Panc1 (cell line): ENCODE data around the gene ANKRD60. TPM values are rescaled to one million over a fixed set of nuclear protein-coding genes. Genes with fewer than 3 reads are reported as not detected.

Experiments
- ATAC-seq: fragments of 200-7000 bp; cut with Tn5 transposase; 2 replicates; pipeline ENCODE4 v1.9.1; 2020; ENCODE audit warnings: mild to moderate bottlenecking, moderate library complexity
- BruUV-seq: library from RNA; stranded (reverse); fragments of 400-500 nt; replicated peaks from 2 replicates; lab custom pipeline; 2021; lab: Mats Ljungman, UMichigan
- CTCF ChIA-PET: fragments of 300-600 bp; sonication (Branson Sonifier 250); formaldehyde crosslinking; loops from one replicate; lab custom pipeline; 2022; ENCODE audit warnings: antibody characterized with exemption; lab: Charles Lee
- POLR2A ChIA-PET: fragments of 300-600 bp; sonication (Branson Sonifier 250); formaldehyde crosslinking; loops from one replicate; lab custom pipeline; 2022; ENCODE audit warnings: antibody characterized with exemption; lab: Charles Lee
- DNase-seq: peaks from one replicate; pipeline ENCODE4 v3.0.0-alpha.2; 2010; ENCODE audit warnings: low read depth, low spot score
- H3K27ac ChIP-seq: 2 replicates; pipeline ENCODE4 v1.5.1; 2011; ENCODE audit warnings: mild to moderate bottlenecking, low read length, inconsistent platforms
- H3K27me3 ChIP-seq: fragments of 200-500 bp; sonication (Bioruptor generic); 2 replicates; pipeline ENCODE4 v1.6.0; 2014; ENCODE audit warnings: low read length, inconsistent platforms; ENCODE audit not compliant: control insufficient read depth, insufficient read depth
- H3K36me3 ChIP-seq: fragments of 200-500 bp; sonication (Bioruptor generic); 2 replicates; pipeline ENCODE4 v1.5.1; 2014; ENCODE audit warnings: inconsistent platforms, mild to moderate bottlenecking, low read length, moderate library complexity; ENCODE audit not compliant: control insufficient read depth, insufficient read depth
- H3K4me1 ChIP-seq: 2 replicates; pipeline ENCODE4 v1.5.1; 2011; ENCODE audit warnings: inconsistent platforms, mild to moderate bottlenecking, low read length, moderate library complexity; ENCODE audit not compliant: control insufficient read depth, insufficient read depth
- H3K4me3 ChIP-seq, 2 experiments: 2 replicates each; pipeline ENCODE4 v1.5.1; 2011 to 2012; ENCODE audit warnings: low read depth in 2 of 2, low read length in 2 of 2, mild to moderate bottlenecking in 2 of 2, inconsistent platforms in 1 of 2, moderate library complexity in 1 of 2
- H3K9me3 ChIP-seq: fragments of 200-500 bp; sonication (Bioruptor generic); 2 replicates; pipeline ENCODE4 v1.5.1; 2014; ENCODE audit warnings: low read depth, mild to moderate bottlenecking, inconsistent platforms, low read length, moderate library complexity; ENCODE audit not compliant: control insufficient read depth, insufficient read depth
- POLR2AphosphoS5 ChIP-seq: IDR thresholded peaks from 2 replicates; pipeline ENCODE4 v1.6.1; 2012; ENCODE audit warnings: mild to moderate bottlenecking, low read depth, low read length, moderate library complexity
- SIN3A ChIP-seq: IDR thresholded peaks from 2 replicates; pipeline ENCODE4 v1.6.1; 2012; ENCODE audit warnings: low read depth, mild to moderate bottlenecking, low read length, moderate library complexity, borderline replicate concordance; ENCODE audit not compliant: insufficient read depth
- TCF7L2 ChIP-seq: IDR thresholded peaks from 2 replicates; pipeline ENCODE4 v1.6.1; 2011; ENCODE audit warnings: mild to moderate bottlenecking, low read depth, low read length, inconsistent platforms
- in situ Hi-C: cut with HindIII; loops from 2 replicates; pipeline ENCODE4 v1.10.0; 2016; ENCODE audit warnings: low sequenced_read_pairs, low pct_unique_long_range_greater_than_20kb
- intact Hi-C: fragments of 100-400 bp; cut with micrococcal nuclease; formaldehyde crosslinking; loops from one replicate; pipeline ENCODE4 v1.10.0; 2022; ENCODE audit not compliant: unreplicated experiment
- total RNA-seq: library from RNA; stranded (reverse); gene quantifications from one replicate; pipeline ENCODE4 v1.2.1, GENCODE V29; 2021; ENCODE audit not compliant: unreplicated experiment
- TF ChIP-seq, protein P1 (sequence below): fragments of 450-650 bp; IDR thresholded peaks from 2 replicates; pipeline ENCODE4 v1.5.1; 2017; ENCODE audit warnings: mild to moderate bottlenecking
- TF ChIP-seq, protein P2 (sequence below), 2 experiments: IDR thresholded peaks; 2 replicates each; pipeline ENCODE4 v1.6.1; 2011 to 2012; ENCODE audit warnings: low read depth in 2 of 2, control low read depth in 1 of 2, low read length in 1 of 2, mild to moderate bottlenecking in 1 of 2, moderate library complexity in 1 of 2; ENCODE audit not compliant: insufficient read depth in 1 of 2

Gene ANKRD60
- total RNA-seq, 1 experiment from 2014 or later, result not detected

DNA sequence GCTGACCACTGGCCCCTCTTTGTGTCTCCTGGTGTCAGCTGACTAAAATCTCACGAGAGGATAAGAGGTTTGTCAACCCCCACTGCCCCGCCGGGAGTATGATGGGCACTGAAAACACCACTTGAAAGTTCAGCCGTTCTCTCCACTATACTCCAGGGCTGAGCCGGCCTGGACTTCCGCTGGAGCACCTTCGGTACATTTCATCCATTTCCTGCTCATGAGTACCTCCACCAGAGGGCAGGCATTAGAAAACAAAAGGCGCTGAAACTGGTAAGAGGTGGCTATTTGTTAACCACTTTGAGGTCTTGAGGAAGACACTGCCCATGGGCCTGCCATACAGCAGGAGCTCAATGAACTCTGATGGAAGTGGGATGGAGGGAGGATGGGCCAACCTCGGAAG, 17.9 kb upstream of the ANKRD60 start:
- ChIA-PET POLR2A (no interaction called here), CTCF (no interaction called here)
- TSS peak; percentile 33 for BruUV-seq
- Histone ChIP-seq H3K4me1 (no peaks in the 10 kb centered on the region), H3K9me3 (no peaks in the 10 kb centered on the region), H3K27me3 (no peaks in the 10 kb centered on the region), H3K27ac (no peak overlapping the region), H3K4me3 (no peak overlapping the region), H3K36me3 (peaks cover 4% of the 10 kb centered on the region; the same call in 1 of the 2 replicates)
- intact Hi-C loops, result no loop called here
- DNase-seq (no peak), ATAC-seq (peak; percentile 56; the same call in 1 of the 2 replicates)
- in situ Hi-C loops, result no loop called here
- TF ChIP-seq, protein P1, sequence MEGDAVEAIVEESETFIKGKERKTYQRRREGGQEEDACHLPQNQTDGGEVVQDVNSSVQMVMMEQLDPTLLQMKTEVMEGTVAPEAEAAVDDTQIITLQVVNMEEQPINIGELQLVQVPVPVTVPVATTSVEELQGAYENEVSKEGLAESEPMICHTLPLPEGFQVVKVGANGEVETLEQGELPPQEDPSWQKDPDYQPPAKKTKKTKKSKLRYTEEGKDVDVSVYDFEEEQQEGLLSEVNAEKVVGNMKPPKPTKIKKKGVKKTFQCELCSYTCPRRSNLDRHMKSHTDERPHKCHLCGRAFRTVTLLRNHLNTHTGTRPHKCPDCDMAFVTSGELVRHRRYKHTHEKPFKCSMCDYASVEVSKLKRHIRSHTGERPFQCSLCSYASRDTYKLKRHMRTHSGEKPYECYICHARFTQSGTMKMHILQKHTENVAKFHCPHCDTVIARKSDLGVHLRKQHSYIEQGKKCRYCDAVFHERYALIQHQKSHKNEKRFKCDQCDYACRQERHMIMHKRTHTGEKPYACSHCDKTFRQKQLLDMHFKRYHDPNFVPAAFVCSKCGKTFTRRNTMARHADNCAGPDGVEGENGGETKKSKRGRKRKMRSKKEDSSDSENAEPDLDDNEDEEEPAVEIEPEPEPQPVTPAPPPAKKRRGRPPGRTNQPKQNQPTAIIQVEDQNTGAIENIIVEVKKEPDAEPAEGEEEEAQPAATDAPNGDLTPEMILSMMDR, result peak; percentile 53
- TF ChIP-seq SIN3A, result no peak

DNA sequence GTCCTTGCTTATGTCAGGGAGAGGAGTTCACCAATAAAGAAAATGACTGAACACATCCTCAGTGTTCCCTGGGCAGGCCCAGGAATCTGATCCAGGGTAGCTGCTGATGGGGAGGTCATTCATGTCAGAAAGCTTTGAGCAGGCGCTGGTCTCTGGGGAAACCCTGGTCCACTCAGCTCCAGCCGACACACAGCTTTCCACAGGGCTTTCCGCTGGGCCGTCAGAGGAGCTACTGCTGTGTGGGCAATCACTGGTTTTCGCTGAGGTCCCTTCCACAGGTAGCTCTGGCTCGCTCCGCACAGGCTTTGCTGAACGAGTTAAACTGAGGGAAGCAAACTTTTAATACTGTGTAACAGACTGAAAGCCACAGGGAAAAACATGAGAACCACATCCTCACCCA, 17.5 kb upstream of the ANKRD60 start:
- H3K27ac ChIP-seq, result no peak overlapping the region
- no peak for ATAC-seq
- no peak for DNase-seq
- intact Hi-C loops, result no loop called here
- no peaks in the 10 kb centered on the region for H3K27me3 ChIP-seq
- no peak for TF ChIP-seq TCF7L2
- TF ChIP-seq, protein P2, sequence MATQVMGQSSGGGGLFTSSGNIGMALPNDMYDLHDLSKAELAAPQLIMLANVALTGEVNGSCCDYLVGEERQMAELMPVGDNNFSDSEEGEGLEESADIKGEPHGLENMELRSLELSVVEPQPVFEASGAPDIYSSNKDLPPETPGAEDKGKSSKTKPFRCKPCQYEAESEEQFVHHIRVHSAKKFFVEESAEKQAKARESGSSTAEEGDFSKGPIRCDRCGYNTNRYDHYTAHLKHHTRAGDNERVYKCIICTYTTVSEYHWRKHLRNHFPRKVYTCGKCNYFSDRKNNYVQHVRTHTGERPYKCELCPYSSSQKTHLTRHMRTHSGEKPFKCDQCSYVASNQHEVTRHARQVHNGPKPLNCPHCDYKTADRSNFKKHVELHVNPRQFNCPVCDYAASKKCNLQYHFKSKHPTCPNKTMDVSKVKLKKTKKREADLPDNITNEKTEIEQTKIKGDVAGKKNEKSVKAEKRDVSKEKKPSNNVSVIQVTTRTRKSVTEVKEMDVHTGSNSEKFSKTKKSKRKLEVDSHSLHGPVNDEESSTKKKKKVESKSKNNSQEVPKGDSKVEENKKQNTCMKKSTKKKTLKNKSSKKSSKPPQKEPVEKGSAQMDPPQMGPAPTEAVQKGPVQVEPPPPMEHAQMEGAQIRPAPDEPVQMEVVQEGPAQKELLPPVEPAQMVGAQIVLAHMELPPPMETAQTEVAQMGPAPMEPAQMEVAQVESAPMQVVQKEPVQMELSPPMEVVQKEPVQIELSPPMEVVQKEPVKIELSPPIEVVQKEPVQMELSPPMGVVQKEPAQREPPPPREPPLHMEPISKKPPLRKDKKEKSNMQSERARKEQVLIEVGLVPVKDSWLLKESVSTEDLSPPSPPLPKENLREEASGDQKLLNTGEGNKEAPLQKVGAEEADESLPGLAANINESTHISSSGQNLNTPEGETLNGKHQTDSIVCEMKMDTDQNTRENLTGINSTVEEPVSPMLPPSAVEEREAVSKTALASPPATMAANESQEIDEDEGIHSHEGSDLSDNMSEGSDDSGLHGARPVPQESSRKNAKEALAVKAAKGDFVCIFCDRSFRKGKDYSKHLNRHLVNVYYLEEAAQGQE (IDR thresholded peaks at IDR 0.05; ENCODE audit: insufficient read depth in 1 of 2, low read depth in 2 of 2, low read length in 1 of 2), result no peak
- ChIA-PET CTCF (no interaction called here), POLR2A (no interaction called here)
- no TSS peak for BruUV-seq
- H3K9me3 ChIP-seq, result no peaks in the 10 kb centered on the region
- H3K4me3 ChIP-seq, result no peak overlapping the region
- in situ Hi-C loops, result no loop called here
- H3K36me3 ChIP-seq, result peaks cover 4% of the 10 kb centered on the region; the same call in 1 of the 2 replicates
- H3K4me1 ChIP-seq, result no peaks in the 10 kb centered on the region

DNA sequence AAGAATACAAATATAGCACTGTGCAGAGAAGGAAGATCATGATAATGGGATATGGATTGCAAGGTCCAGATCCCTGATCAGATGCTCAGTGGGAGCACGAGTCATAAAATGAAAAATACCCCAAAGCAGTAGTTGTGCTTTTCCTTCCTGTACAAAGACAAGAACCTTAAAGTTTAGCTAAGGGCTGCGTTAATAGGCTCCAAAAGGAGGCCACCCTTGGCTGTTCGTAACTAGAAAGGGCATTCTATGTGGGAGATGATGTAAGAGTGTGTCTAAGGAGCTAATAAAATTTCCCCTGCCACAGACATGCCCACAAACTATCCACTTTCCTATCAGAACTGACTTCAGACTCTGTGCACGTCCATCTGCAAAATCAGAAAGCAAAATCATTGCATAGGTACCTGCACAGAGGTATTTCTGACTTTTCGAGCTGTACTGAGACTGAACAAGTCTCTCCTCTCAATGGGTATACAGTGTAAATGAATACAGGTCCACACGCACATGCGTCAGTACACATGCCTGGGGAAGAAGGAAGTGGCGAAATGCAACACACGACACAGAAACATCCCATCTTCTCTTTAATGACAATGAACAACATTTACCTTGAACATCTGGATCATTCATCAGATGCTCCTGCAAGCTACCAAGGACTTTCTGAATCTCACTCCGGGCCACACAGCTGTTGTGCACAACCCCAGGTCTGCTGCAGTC, 16.9 kb upstream of the ANKRD60 start:
- POLR2A ChIA-PET, result no interaction called here
- H3K27ac ChIP-seq, result no peak overlapping the region
- in situ Hi-C loops, result no loop called here

More for the DNA sequence above, 16.9 kb upstream of the ANKRD60 start:
- peaks cover 4% of the 10 kb centered on the region; the same call in 1 of the 2 replicates for H3K36me3 ChIP-seq
- H3K4me3 ChIP-seq, result no peak overlapping the region
- H3K27me3 ChIP-seq, result no peaks in the 10 kb centered on the region
- H3K4me1 ChIP-seq, result no peaks in the 10 kb centered on the region
- intact Hi-C loops, result no loop called here
- H3K9me3 ChIP-seq, result no peaks in the 10 kb centered on the region
- no peak for DNase-seq
- CTCF ChIA-PET, result no interaction called here
- TF ChIP-seq TCF7L2, result no peak
- TF ChIP-seq, protein P2 (IDR thresholded peaks at IDR 0.05; ENCODE audit: insufficient read depth in 1 of 2, low read depth in 2 of 2, low read length in 1 of 2), result no peak
- no peak for TF ChIP-seq POLR2AphosphoS5
- TF ChIP-seq SIN3A, result no peak
- TF ChIP-seq, protein P1, result no peak
- no peak for ATAC-seq
- no TSS peak for BruUV-seq
